ENCODE data around the gene REPIN1. TPM values are rescaled to one million over a fixed set of nuclear protein-coding genes. Genes with fewer than 3 reads are reported as not detected.

The REPIN1 gene
- total RNA-seq, 4 donors from 2014 or later: 66.8 to 143 (median 97.7) TPM

DNA sequence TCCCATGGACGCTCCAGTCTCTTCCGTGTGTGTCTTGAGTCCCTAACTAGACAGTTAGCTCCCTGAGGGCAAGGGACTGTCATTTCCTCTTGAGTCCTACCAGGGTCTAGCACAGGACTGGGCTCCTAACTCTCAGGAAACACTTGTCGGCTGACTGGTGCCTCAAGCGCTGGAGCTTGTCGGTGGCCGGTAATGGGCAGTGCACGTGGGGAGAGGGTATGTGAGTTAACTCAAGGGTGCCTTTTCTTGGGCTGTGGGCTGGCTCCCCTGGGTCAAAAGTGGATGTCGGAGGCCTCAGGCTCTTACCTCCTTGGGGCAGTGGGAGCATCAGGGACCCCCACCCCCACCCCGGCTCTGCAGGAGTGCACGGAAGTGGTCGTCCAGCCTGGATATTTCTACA lies 43.4 kb downstream of the REPIN1 start:
- TF ChIP-seq, protein P1, sequence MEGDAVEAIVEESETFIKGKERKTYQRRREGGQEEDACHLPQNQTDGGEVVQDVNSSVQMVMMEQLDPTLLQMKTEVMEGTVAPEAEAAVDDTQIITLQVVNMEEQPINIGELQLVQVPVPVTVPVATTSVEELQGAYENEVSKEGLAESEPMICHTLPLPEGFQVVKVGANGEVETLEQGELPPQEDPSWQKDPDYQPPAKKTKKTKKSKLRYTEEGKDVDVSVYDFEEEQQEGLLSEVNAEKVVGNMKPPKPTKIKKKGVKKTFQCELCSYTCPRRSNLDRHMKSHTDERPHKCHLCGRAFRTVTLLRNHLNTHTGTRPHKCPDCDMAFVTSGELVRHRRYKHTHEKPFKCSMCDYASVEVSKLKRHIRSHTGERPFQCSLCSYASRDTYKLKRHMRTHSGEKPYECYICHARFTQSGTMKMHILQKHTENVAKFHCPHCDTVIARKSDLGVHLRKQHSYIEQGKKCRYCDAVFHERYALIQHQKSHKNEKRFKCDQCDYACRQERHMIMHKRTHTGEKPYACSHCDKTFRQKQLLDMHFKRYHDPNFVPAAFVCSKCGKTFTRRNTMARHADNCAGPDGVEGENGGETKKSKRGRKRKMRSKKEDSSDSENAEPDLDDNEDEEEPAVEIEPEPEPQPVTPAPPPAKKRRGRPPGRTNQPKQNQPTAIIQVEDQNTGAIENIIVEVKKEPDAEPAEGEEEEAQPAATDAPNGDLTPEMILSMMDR (IDR thresholded peaks at IDR 0.05): no peak
- TF ChIP-seq POLR2AphosphoS5 (IDR thresholded peaks at IDR 0.05) (no peak), POLR2A (IDR thresholded peaks at IDR 0.05; ENCODE audit: low read depth) (no peak), EP300 (IDR thresholded peaks at IDR 0.05) (no peak)
- H3K36me3 ChIP-seq: peaks cover 0 to 38% (median 15%) of the 10 kb centered on the region in 4 donors
- H3K27ac ChIP-seq (replicated peaks in 1 of 4): no peak overlapping the region
- peaks cover 0 to 13% (median 5%) of the 10 kb centered on the region in 4 donors for H3K4me1 ChIP-seq
- DNase-seq (ENCODE audit: extremely low spot score): no peak
- intact Hi-C loops (cut with DNase I): no loop called here
- no peaks in the 10 kb centered on the region for H3K27me3 ChIP-seq
- WGBS: 93% methylated on average over 7 of the region's 11 CpGs
- no peaks in the 10 kb centered on the region for H3K9me3 ChIP-seq
- H3K4me3 ChIP-seq: no peak overlapping the region

DNA sequence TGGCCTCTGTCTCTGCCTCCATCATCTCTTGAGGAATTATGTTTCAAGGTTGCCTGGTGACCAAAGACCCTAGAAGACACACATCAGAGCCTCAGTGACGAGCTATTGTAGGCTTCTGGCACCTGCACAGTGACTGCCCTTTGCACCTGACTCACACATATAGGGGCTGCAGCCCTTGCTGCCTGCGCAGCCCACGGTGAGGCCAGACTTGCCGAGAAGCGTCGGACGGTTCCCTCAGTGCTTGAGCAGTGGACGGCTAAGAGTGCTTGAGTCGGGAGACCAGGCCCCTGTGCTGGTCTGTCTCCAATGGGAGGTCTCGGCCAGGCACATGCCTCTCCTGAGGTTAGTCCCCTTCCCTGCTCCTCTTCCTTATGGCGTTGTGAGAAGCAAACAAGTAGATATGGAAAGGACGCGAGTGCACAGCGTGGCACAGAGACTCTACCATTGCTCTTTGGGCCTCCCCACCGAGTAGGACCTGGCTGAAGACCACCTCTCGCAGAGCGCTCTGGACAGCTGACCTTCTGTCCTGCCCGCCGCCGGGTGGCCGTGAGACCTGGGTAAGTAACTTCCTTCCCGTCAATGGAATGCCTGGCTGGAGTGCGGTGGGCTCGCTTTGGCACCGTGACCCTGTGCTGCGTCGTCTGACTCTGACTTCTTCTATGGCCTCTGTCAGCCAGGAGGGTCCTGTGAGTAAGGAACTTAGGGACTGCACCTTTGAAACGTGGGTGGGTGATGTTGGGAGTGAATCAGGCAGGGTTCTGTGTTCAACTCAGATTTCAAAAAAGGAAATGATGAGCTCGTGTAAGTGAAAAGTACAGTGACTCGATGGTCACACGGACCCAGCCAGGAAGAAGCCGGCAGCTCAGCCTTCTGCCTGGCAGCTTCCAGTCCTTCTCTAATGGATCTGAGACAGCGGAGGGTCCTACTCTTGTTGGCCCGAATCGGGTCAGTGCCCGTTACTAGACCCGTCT lies 44.2 kb downstream of the REPIN1 start:
- H3K27ac ChIP-seq (replicated peaks in 1 of 4): no peak overlapping the region
- peaks cover 0 to 35% (median 13%) of the 10 kb centered on the region in 4 donors for H3K36me3 ChIP-seq
- H3K4me3 ChIP-seq: no peak overlapping the region
- no peak for DNase-seq (ENCODE audit: extremely low spot score)
- intact Hi-C loops (cut with DNase I): no loop called here
- WGBS: 89% methylated on average over 35 of the region's 37 CpGs
- TF ChIP-seq POLR2A (IDR thresholded peaks at IDR 0.05; ENCODE audit: low read depth) (no peak), POLR2AphosphoS5 (IDR thresholded peaks at IDR 0.05) (no peak), EP300 (IDR thresholded peaks at IDR 0.05) (no peak)
- TF ChIP-seq, protein P1 (IDR thresholded peaks at IDR 0.05): no peak
- no peaks in the 10 kb centered on the region for H3K9me3 ChIP-seq
- peaks cover 0 to 5% (median 0%) of the 10 kb centered on the region in 4 donors for H3K4me1 ChIP-seq
- no peaks in the 10 kb centered on the region for H3K27me3 ChIP-seq

DNA sequence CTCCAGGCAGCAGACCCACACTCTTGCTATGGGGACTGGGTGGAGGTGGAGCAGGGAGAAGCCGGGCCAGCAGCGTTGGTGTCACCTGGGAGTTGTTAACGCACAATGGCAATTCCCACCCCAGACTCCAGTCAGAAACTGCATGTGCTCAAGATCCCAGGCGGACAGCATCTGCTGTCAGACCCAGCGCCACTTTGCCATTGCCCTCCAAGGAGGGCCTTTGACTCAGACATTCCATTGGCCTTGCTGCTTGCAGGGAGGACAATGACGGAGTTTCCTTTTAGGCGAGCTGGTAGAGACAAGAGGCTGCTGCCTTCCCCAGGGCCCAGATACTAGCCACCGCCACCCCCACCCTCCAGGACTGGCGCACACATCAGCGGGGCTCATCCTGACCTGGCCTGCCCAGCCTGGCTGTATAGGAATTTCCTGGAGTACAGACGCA lies 45.0 kb downstream of the REPIN1 start:
- intact Hi-C loops (cut with DNase I): no loop called here
- no peak for TF ChIP-seq POLR2AphosphoS5 (IDR thresholded peaks at IDR 0.05)
- TF ChIP-seq, protein P1 (IDR thresholded peaks at IDR 0.05): no peak
- no peak for TF ChIP-seq EP300 (IDR thresholded peaks at IDR 0.05)
- TF ChIP-seq POLR2A (IDR thresholded peaks at IDR 0.05; ENCODE audit: low read depth): no peak
- no peaks in the 10 kb centered on the region for H3K4me1 ChIP-seq
- no peak overlapping the region for H3K4me3 ChIP-seq
- no peaks in the 10 kb centered on the region for H3K9me3 ChIP-seq
- no peak for DNase-seq (ENCODE audit: extremely low spot score)
- no peak overlapping the region for H3K27ac ChIP-seq (replicated peaks in 1 of 4)
- H3K27me3 ChIP-seq: no peaks in the 10 kb centered on the region
- peaks cover 0 to 27% (median 8%) of the 10 kb centered on the region in 4 donors for H3K36me3 ChIP-seq
- WGBS: 85% methylated on average over 3 of the region's 11 CpGs

DNA sequence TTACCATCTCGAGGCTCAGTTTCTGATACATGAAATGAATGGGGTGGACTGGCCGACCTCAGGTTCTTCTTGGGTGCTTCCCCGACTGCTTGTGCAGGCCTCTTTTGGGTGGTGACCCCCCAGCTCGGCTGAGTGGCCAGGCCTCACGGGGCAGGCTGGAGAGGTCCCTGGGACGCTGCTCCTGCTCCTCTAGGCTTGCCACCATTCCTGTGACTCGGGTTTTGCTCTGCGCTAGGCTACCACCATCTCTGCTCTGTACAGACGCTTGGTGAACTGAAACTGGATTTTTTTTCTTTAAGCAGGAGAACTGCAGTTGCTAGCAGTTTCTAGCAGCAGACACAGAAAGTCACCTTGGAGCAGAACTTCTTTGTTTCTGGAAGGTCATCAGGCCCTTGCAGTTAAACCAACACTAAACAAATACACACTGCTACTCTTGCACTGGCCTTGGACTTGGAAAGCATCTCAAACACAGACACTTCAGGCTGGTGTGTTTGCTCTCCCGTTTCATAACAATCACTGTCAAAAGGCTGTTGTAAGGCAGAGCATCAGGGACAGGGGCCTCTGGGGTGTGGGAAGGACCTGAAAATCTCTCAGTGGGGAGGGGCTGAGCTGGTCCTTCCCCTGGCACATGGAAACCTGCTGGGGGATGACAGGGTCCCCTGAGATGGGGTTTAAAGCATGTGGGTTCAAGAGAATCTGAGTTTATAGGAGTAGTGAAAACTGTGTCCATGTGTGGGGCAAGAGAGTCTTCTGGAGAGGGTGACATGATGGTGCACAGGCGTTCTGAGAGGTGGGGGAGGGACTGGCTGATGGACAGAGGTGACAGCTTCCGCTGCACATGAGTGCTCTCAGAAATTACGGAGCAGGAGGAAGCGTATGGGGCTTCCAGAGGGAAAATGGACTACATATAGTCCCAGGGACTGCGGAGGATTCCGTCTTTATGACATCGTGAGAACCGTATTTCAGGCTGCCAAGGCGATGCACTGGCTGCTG lies 46.8 kb downstream of the REPIN1 start:
- H3K36me3 ChIP-seq: peaks cover 0 to 15% (median 5%) of the 10 kb centered on the region in 4 donors
- 96% methylated on average over 17 of the region's 19 CpGs for WGBS
- no peak for DNase-seq (ENCODE audit: extremely low spot score)
- H3K9me3 ChIP-seq: no peaks in the 10 kb centered on the region
- H3K4me3 ChIP-seq: no peak overlapping the region
- no peak overlapping the region for H3K27ac ChIP-seq (replicated peaks in 1 of 4)
- H3K4me1 ChIP-seq: no peaks in the 10 kb centered on the region
- intact Hi-C loops (cut with DNase I): no loop called here
- no peaks in the 10 kb centered on the region for H3K27me3 ChIP-seq
- no peak for TF ChIP-seq POLR2AphosphoS5 (IDR thresholded peaks at IDR 0.05)
- no peak for TF ChIP-seq POLR2A (IDR thresholded peaks at IDR 0.05; ENCODE audit: low read depth)
- TF ChIP-seq EP300 (IDR thresholded peaks at IDR 0.05): no peak
- TF ChIP-seq, protein P1 (IDR thresholded peaks at IDR 0.05): no peak
